Gastrocnemius medialis (tissue), 4 donors: ENCODE results near the gene SUCLG1.

Experiments
- CTCF ChIP-seq, 5 experiments: fragments of 450-650 bp in 3 of 5; fragments of 200-600 bp in 2 of 5; sonication (generic) in 2 of 5; IDR thresholded peaks in 4 of 5; conservative IDR thresholded peaks in 1 of 5; 1 replicate in 4 of 5; 2 replicates in 1 of 5; pipeline ENCODE4 v1.5.1; 2016 to 2019; ENCODE audit warnings: antibody characterized with exemption in 5 of 5, mild to moderate bottlenecking in 3 of 5, moderate library complexity in 3 of 5
- POLR2A ChIP-seq, 2 donors: fragments of 450-650 bp; IDR thresholded peaks; one replicate each; pipeline ENCODE4 v1.6.1; 2017; ENCODE audit warnings: antibody characterized with exemption in 2 of 2, mild to moderate bottlenecking in 2 of 2, moderate library complexity in 2 of 2

GRCh38 chr2:84478867-84479266 lies 19.8 kb upstream of the SUCLG1 start:
- TF ChIP-seq CTCF (IDR thresholded peaks at IDR 0.05 in 4 of 5, conservative IDR thresholded peaks at IDR 0.05 in 1 of 5) (no peak), POLR2A (IDR thresholded peaks at IDR 0.05) (no peak)
